ENCODE data around the gene IKBIP. TPM values are rescaled to one million over a fixed set of nuclear protein-coding genes. Genes with fewer than 3 reads are reported as not detected.

IKBIP gene
- total and polyA plus RNA-seq, 10 donors = 13.5 to 30.7 (median 18.8) TPM

Small RNAs within 50 kb of the gene (small RNA-seq; reads per million reads assigned to genes)
- 4.2 to 17.4 (median 10.7) reads per million in 4 donors for gene SNORA53

Other genes starting within 250 kb of the IKBIP start
- 100 to 1,000 TPM in 3 of 7 donors, 10 to 100 TPM in 4; 87.7 to 150 (median 96.4) TPM for gene TMPO, start 129.2 kb downstream of the IKBIP start, total RNA-seq
- gene TMPO, start 129.2 kb downstream of the IKBIP start, polyA plus RNA-seq = 10 to 100 TPM; 31.6 to 57.4 (median 56.5) TPM
- gene SLC25A3, start 51.1 kb downstream of the IKBIP start, total RNA-seq = 100 to 1,000 TPM; 265 to 443 (median 310) TPM
- gene SLC25A3, start 51.1 kb downstream of the IKBIP start, polyA plus RNA-seq = 100 to 1,000 TPM; 246 to 261 (median 259) TPM
- 10 to 100 TPM; 27.9 to 44.1 (median 36.0) TPM for gene APAF1, start 502 bp upstream of the IKBIP start, total RNA-seq
- gene APAF1, start 502 bp upstream of the IKBIP start, polyA plus RNA-seq = 1 to 10 TPM; 6.5 to 9.7 (median 7.4) TPM